GM18858 (cell line): ENCODE results near the gene LSP1.
"Not testable (repeated sequence)": the region's sequence is repeated elsewhere in the genome, so short reads cannot be mapped to it uniquely, and the experiment has no call there.

Experiments used
- ATAC-seq: cut with Tn5 transposase; IDR thresholded peaks from one replicate; pipeline ENCODE4 v1.9.1; 2021; ENCODE audit not compliant: unreplicated experiment

LSP1 gene

DNA sequence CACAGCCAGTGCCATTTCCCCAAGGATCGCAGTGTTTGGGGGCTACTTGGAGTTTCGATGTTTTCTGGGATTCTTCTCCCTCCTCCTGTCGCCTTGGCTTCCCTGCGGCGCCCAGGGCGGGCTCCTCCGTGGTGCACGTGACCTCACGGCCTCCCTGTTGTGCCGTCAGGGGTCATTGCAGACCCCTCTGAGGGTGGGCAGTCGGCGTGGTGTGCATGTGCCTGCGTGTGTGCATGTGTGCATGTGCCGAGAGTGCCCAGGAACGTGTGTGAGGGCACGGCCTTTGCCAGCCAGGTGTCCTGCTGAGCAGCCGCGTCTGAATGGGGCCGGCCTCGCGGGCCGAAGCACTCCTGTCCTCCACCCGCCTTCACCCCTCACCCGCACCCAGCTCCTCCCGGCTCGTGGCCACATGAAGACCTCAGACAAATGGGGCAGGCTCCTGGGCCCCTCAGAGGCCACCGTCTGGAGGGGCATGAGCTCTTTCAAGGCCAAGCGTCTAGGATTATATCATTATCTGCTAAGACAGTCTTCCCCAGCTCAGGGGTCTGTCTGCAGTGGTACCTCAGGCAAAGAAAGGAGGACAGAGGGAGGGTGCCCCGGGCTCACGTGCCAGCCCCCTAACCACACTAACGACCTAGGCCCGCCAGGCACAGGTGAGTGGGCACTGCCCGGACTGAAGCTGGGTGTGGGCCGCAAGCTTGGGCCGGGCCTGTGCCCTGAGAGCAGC, 84.9 kb downstream of the LSP1 start:
- ATAC-seq = no peak

DNA sequence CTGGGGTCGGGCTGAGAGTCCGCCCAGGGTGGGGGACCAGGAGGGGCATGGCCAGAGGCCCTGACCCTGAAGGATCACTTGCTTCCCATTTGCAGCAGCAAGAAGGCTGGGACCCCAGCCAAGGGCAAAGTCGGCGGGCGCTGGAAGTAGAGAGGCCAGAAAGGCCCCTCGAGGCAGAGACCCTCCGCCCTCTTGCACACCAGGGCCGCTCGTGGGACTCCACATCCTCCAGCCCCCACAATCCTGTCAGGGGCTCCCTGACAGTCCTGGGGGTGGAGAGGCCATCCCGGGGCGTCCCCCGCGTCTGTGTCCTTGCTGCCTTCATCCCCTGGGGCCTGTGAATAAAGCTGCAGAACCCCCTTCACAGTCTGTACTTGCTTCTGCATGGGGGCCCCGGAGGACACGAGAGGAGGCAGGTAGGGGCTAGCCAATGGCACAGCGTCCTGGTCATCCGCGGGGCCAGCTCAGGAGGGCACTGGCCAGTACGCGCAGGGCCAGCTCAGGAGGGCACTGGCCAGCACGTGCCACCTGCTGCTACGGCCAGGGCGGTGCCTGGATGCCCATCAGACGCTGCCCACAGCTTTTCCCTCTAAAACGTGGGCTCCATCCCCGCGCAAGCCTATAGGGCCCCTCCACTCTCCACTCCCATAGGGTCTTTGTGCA, 85.6 kb downstream of the LSP1 start:
- no peak for ATAC-seq

DNA sequence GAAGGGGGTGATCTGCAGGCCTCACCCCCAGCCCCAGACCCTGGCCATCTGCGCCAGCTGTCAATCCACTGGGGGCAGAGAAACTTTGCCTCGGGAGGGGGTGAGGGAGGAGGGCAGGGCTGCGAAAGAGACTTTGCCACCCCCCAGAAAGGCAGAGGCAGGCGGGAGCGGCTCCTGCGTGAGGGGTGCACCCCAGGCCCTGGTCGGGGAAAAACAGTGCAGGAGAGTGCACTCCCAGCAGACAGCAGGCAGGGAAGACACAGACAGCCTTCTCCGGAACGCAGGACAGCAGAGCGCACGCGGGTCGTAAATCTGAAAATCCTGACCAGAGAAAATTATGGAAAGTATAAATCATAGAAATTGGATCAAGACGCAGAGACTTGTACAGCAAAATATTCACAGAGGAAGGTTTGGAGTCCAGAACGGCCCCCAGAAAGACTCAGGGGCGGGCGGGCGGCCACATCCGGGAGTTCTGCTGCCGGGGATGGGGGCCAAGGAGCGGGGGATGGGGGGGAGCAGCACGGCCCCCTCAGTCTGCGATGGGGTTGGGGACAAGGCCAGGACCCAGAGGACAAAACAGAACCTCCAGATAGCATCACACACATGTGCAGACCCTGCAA, 86.2 kb downstream of the LSP1 start:
- ATAC-seq = no peak

DNA sequence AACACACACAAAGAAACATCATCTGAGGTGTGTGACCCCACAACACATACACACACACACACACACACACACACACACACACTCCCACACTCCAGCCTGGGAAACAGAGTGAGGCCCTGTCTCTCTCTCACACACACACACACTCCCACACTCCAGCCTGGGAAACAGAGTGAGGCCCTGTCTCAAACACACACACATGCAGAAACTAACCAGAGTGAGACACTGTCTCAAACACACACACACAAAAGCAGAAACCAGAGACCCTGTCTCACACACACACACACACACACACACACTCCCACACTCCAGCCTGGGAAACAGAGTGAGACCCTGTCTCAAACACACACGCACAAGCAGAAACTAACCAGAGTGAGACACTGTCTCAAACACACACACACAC, 86.9 kb downstream of the LSP1 start:
- ATAC-seq = not testable (repeated sequence)
